OCI-LY7 (cell line): ENCODE data around the gene SOST.

Experiments used
- EZH2phosphoT487 ChIP-seq: fragments of 200-600 bp; sonication (generic); IDR thresholded peaks from 2 replicates; pipeline ENCODE4 v1.6.1; 2018; ENCODE audit warnings: low read depth, borderline replicate concordance, mild to moderate bottlenecking, mixed run types, antibody characterized with exemption, low read length, moderate library complexity, mixed read lengths
- TF ChIP-seq, protein P1 (sequence below): fragments of 200-600 bp; sonication (generic); conservative IDR thresholded peaks from 2 replicates; pipeline ENCODE4 v1.5.1; 2014; ENCODE audit warnings: mild to moderate bottlenecking, antibody characterized with exemption, low read length, moderate library complexity, mixed read lengths

DNA sequence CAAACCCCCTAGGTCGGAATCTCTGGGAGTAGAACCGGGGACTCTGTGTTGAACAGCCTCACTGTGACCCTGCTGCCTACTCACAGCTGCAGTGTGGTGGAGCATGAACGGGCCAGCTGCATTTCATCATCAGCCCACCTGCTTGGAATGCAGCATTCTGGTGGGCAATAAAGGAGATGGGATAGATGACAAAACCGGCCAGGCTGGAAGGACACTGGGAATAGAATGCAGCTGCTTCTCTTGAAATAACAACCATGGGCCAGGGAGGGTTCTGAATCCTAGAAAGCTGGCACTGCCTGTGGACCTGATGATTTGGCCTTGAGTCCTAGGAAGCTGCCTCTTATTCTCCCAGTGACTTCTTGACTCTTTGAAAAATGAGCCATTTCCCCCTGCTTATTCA, 45.2 kb upstream of the SOST start:
- TF ChIP-seq, protein P1, sequence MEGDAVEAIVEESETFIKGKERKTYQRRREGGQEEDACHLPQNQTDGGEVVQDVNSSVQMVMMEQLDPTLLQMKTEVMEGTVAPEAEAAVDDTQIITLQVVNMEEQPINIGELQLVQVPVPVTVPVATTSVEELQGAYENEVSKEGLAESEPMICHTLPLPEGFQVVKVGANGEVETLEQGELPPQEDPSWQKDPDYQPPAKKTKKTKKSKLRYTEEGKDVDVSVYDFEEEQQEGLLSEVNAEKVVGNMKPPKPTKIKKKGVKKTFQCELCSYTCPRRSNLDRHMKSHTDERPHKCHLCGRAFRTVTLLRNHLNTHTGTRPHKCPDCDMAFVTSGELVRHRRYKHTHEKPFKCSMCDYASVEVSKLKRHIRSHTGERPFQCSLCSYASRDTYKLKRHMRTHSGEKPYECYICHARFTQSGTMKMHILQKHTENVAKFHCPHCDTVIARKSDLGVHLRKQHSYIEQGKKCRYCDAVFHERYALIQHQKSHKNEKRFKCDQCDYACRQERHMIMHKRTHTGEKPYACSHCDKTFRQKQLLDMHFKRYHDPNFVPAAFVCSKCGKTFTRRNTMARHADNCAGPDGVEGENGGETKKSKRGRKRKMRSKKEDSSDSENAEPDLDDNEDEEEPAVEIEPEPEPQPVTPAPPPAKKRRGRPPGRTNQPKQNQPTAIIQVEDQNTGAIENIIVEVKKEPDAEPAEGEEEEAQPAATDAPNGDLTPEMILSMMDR, result no peak
- no peak for TF ChIP-seq EZH2phosphoT487
